H54 (cell line): ENCODE results near the gene TRIM67.
"Not testable (repeated sequence)": the region's sequence is repeated elsewhere in the genome, so short reads cannot be mapped to it uniquely, and the experiment has no call there.

ENCODE experiments used
- DNase-seq: peaks from one replicate; pipeline ENCODE4 v3.0.0; 2011; ENCODE audit warnings: low spot score, mixed read lengths; ENCODE audit not compliant: insufficient read length
- FAIRE-seq: peaks from 3 replicates; lab custom pipeline; 2011; peaks lifted over from hg19 to GRCh38; lab: Jason Lieb, UNC
- POLR2A ChIP-seq: IDR thresholded peaks from 2 replicates; pipeline ENCODE4 v1.6.1; 2011; ENCODE audit warnings: low read depth, mild to moderate bottlenecking, low read length

TRIM67 gene

DNA sequence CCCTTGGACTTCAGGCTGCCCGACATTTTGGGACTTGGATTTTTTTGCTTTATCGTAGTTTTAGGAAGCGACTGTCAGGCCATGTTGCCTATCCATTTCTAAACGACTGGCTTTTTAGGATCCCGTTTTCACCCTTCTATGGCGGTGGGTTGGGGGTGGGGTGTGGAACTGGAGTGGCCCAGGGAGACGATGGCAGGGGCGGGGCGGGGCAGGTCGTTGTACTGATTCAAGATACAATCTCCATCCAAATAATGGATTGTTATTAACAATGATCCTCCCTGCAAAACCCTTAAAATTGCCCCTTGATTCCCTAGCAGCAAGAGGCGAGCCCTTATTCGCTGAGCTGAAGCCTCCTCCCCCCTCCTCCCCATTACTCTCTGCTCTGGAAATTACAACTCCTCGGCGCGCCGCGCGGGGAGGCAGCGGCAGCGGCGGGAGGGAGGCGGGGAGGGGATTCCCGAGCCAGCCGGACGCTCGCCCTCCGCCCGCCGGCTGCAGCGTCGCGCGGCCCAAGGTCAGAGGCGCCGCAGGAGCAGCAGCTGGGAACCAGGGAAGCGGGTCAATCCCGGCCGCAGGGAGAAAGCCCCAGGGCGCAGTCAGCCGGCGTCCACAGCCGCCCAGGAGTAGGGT lies at the start of gene TRIM67:
TRIM67 (plus strand) TSS at position 392 of the 630 bp plus-strand sequence. CDS start 912 bp downstream, outside the sequence.
- TF ChIP-seq POLR2A = no peak
- FAIRE-seq (no peak), DNase-seq (no peak)

DNA sequence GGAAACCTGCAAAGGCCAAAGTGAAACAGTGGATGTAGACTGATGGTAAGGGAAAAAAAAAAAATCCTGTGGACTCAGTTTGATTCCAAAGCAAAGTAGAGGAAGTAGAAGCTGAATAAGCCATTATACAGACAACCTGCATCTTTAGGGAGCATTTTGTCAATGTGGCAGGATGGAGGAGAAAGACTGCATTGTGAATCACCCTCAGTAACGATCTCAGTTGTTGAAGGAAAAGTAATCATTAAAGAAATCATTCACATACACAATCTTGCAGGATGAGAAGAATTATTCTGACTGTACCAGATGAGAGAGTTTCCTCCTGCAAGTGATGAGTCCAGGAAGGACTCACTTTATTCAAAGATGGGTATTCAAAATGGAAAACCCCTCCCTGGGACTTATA lies 45.1 kb upstream of the TRIM67 start:
- TF ChIP-seq POLR2A = no peak
- DNase-seq = no peak
- no peak for FAIRE-seq

DNA sequence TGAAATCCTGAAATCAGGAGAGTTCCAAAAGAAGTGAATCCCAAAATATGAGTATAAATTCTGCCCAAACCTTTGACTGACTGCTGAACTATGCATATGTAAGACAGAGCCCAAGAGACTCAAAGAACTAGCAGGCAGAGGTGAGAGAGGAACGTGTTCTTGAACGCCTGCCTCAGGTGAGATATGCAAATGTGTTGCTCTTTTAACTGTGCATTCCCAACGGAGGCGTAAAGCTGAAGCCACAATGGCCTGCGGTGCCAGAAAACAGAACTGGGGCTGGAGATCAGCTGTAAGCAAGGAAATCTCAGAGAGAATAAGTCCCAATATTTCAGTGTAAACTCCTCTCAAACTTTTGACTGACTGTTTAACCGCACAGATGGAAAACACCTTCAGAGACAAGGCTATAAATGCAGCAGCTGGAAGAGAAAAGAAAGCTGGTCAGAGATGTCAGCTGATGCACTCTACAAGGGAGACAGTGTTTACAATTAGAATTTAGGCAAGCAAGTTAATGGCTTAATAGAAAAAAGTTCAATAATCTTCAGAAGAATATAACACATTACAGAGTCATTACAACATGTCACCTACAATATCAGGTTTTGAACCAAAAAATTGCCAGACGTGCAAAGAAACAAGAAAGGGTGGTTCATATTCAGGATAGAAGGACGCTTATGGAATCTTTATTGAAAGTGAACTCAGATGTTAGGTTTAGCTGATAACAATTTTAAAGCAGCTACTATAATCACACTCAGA lies 43.0 kb upstream of the TRIM67 start:
- DNase-seq (no peak), FAIRE-seq (no peak)
- TF ChIP-seq POLR2A = no peak

DNA sequence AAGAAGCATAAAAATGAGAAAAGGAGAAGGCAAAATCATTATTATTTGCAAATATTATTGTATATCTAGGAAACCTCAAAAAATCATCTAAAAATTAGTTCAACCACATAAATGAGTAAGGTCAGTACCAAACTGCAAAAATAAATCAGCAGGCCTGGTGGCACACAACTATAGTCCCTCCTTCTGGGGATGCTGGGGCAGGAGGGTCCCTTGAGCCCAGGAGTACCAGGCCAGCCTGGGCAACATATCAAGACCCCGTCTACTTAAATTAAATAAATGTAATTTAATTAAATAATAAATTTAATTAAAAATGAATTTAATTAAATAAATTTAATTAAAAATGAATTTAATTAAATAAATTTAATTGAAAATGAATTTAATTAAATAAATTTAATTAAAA lies 40.3 kb upstream of the TRIM67 start:
- TF ChIP-seq POLR2A = no peak
- no peak for DNase-seq
- no peak for FAIRE-seq

GRCh38 chr1:231122143-231122542 lies 39.7 kb upstream of the TRIM67 start:
- no peak for FAIRE-seq
- DNase-seq = no peak
- TF ChIP-seq POLR2A = no peak

- no peak for TF ChIP-seq POLR2A
- DNase-seq (no peak), FAIRE-seq (no peak)
These were observed 37.1 kb upstream of the TRIM67 start for GRCh38 chr1:231124746-231125145.

- DNase-seq (no peak), FAIRE-seq (no peak)
- no peak for TF ChIP-seq POLR2A
These were observed 35.8 kb upstream of the TRIM67 start for GRCh38 chr1:231125972-231126580.

- not testable (repeated sequence) for FAIRE-seq
These were observed 34.8 kb upstream of the TRIM67 start for GRCh38 chr1:231127106-231127505.

GRCh38 chr1:231128471-231128870 lies 33.4 kb upstream of the TRIM67 start:
- not testable (repeated sequence) for FAIRE-seq, DNase-seq

More at GRCh38 chr1:231127106-231127505, 34.8 kb upstream of the TRIM67 start:
- DNase-seq = not testable (repeated sequence)

GRCh38 chr1:231130544-231130943 lies 31.3 kb upstream of the TRIM67 start:
- DNase-seq (no peak), FAIRE-seq (no peak)
- no peak for TF ChIP-seq POLR2A

- DNase-seq, FAIRE-seq: not testable (repeated sequence)
These were observed 29.3 kb upstream of the TRIM67 start for GRCh38 chr1:231132591-231132990.

DNA sequence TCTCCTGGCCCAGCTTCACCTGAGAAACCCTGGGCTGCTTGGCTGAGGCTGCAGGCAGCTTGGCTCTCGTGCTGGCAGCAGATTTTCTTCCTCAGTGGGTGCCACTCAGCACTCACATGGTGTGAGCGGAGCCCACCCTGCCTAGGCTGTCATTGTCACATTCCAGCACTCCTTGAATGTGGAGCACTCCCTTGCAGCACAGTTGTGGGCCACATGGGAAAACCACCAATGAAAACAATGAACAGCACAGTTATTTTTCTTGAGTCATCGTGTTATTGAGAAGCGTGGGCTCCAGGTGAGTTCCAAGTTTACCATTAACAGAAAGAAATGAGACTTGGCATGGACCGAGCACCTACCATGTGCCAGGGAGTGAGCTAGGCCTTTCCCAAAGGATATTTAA lies 27.2 kb upstream of the TRIM67 start:
- no peak for FAIRE-seq

GRCh38 chr1:231138236-231138635 lies 23.6 kb upstream of the TRIM67 start:
- FAIRE-seq (no peak), DNase-seq (no peak)
- no peak for TF ChIP-seq POLR2A

More for the DNA sequence above, 27.2 kb upstream of the TRIM67 start:
- TF ChIP-seq POLR2A = no peak
- DNase-seq = no peak

DNA sequence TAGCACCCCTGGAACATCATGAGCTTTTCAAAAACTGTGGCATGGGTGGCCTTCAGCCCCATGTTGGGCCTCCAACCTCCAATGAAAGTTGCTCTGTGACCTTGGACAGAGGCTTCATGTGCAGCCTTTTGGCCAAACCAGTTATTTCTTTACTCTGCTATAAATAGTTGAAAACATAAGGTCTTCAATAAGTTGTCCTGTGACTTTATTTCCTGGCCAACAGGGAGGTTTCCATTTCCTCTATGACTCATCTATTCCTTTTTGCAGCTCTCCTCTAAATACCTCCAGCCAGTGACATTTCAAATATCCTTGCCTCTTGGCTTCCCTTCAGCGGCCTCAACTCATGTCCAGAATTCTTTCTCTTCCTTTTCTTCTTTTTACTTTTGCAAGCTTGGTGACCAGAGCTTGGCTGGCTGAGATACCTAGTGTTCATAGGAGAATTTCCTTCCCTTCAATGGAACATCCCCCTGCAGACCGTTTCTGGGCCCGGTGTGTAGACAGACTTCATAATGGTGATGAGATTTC lies 22.7 kb upstream of the TRIM67 start:
- DNase-seq = no peak
- FAIRE-seq = peak; percentile 6
- TF ChIP-seq POLR2A = no peak
